ENCODE results near the gene AIG1. TPM values are rescaled to one million over a fixed set of nuclear protein-coding genes. Genes with fewer than 3 reads are reported as not detected.

The AIG1 gene
- polyA plus RNA-seq, 1 donor from 2014 or later: 23.2 TPM

- TF ChIP-seq SMC3 (conservative IDR thresholded peaks at IDR 0.05; ENCODE audit: poor library complexity) (no peak), CTCF (IDR thresholded peaks at IDR 0.05; ENCODE audit: poor library complexity, severe bottlenecking) (no peak), TAF1 (IDR thresholded peaks at IDR 0.05; ENCODE audit: low read depth) (no peak), RAD21 (conservative IDR thresholded peaks at IDR 0.05) (no peak), REST (IDR thresholded peaks at IDR 0.05; ENCODE audit: borderline replicate concordance) (no peak), MXI1 (conservative IDR thresholded peaks at IDR 0.05; ENCODE audit: poor library complexity, severe bottlenecking) (no peak), EZH2 (IDR thresholded peaks at IDR 0.05; ENCODE audit: borderline replicate concordance, insufficient read depth, low read length, poor library complexity, severe bottlenecking) (no peak), POLR2AphosphoS5 (IDR thresholded peaks at IDR 0.05) (no peak), EP300 (conservative IDR thresholded peaks at IDR 0.05; ENCODE audit: poor library complexity, severe bottlenecking) (no peak)
- no peak overlapping the region for H2AFZ ChIP-seq (ENCODE audit: low read depth, low read length)
- no peaks in the 10 kb centered on the region for H3K9me2 ChIP-seq (ENCODE audit: insufficient read depth, low read length)
- H3K9me3 ChIP-seq (ENCODE audit: low read length): peaks cover 4% of the 10 kb centered on the region
- H3K4me2 ChIP-seq (ENCODE audit: low read length): no peak overlapping the region
- H3K36me3 ChIP-seq (ENCODE audit: insufficient read depth, low read length): no peaks in the 10 kb centered on the region
- no peak overlapping the region for H3K9ac ChIP-seq (ENCODE audit: low read length)
- H3K4me3 ChIP-seq (ENCODE audit: low read length): no peak overlapping the region
- H3K79me2 ChIP-seq (replicated peaks; ENCODE audit: insufficient read depth, low read length): no peaks in the 10 kb centered on the region
- no peak overlapping the region for H3K27ac ChIP-seq (ENCODE audit: low read length)
- H3K27me3 ChIP-seq (ENCODE audit: insufficient read depth, low read depth, low read length): no peaks in the 10 kb centered on the region
- no peaks in the 10 kb centered on the region for H3F3A ChIP-seq (ENCODE audit: insufficient read depth, low read length, poor library complexity, severe bottlenecking)
- no peaks in the 10 kb centered on the region for H4K20me1 ChIP-seq (ENCODE audit: insufficient read depth)
These were observed 114.3 kb downstream of the AIG1 start for GRCh38 chr6:143174951-143175350.

GRCh38 chr6:143176090-143177021, 115.7 kb downstream of the AIG1 start:
- Histone ChIP-seq H4K20me1 (ENCODE audit: insufficient read depth) (no peaks in the 10 kb centered on the region), H3K4me3 (ENCODE audit: low read length) (no peak overlapping the region), H3K79me2 (replicated peaks; ENCODE audit: insufficient read depth, low read length) (no peaks in the 10 kb centered on the region), H2AFZ (ENCODE audit: low read depth, low read length) (no peak overlapping the region), H3K9me2 (ENCODE audit: insufficient read depth, low read length) (no peaks in the 10 kb centered on the region), H3K27me3 (ENCODE audit: insufficient read depth, low read depth, low read length) (no peaks in the 10 kb centered on the region), H3K27ac (ENCODE audit: low read length) (no peak overlapping the region), H3K9ac (ENCODE audit: low read length) (no peak overlapping the region), H3K4me2 (ENCODE audit: low read length) (no peak overlapping the region), H3K36me3 (ENCODE audit: insufficient read depth, low read length) (no peaks in the 10 kb centered on the region), H3K9me3 (ENCODE audit: low read length) (peaks cover 4% of the 10 kb centered on the region), H3F3A (ENCODE audit: insufficient read depth, low read length, poor library complexity, severe bottlenecking) (no peaks in the 10 kb centered on the region)
- TF ChIP-seq EP300 (conservative IDR thresholded peaks at IDR 0.05; ENCODE audit: poor library complexity, severe bottlenecking): no peak
- TF ChIP-seq RAD21 (conservative IDR thresholded peaks at IDR 0.05): no peak
- TF ChIP-seq POLR2AphosphoS5 (IDR thresholded peaks at IDR 0.05): no peak
- TF ChIP-seq TAF1 (IDR thresholded peaks at IDR 0.05; ENCODE audit: low read depth): no peak
- no peak for TF ChIP-seq EZH2 (IDR thresholded peaks at IDR 0.05; ENCODE audit: borderline replicate concordance, insufficient read depth, low read length, poor library complexity, severe bottlenecking)
- no peak for TF ChIP-seq MXI1 (conservative IDR thresholded peaks at IDR 0.05; ENCODE audit: poor library complexity, severe bottlenecking)
- no peak for TF ChIP-seq CTCF (IDR thresholded peaks at IDR 0.05; ENCODE audit: poor library complexity, severe bottlenecking)
- no peak for TF ChIP-seq SMC3 (conservative IDR thresholded peaks at IDR 0.05; ENCODE audit: poor library complexity)
- no peak for TF ChIP-seq REST (IDR thresholded peaks at IDR 0.05; ENCODE audit: borderline replicate concordance)
